ENCODE data around the gene TRAPPC11. TPM values are rescaled to one million over a fixed set of nuclear protein-coding genes. Genes with fewer than 3 reads are reported as not detected.

Gene TRAPPC11
- total and polyA plus RNA-seq, 7 donors = 11.4 to 58.2 (median 32.1) TPM

- Histone ChIP-seq H3K4me3 (no peak overlapping the region), H3K36me3 (no peaks in the 10 kb centered on the region), H3K4me1 (no peaks in the 10 kb centered on the region), H3K27me3 (peaks cover 0 to 6% (median 0%) of the 10 kb centered on the region in 3 donors), H3K9me3 (no peaks in the 10 kb centered on the region), H3K27ac (no peak overlapping the region)
- no peak for DNase-seq
- 14 to 61% methylated on average over 1 of the region's 1 CpG for WGBS, 2 donors
- TF ChIP-seq CTCF (IDR thresholded peaks at IDR 0.05) = no peak
- no peak for TF ChIP-seq POLR2A (IDR thresholded peaks at IDR 0.05)
- TF ChIP-seq POLR2AphosphoS5 (IDR thresholded peaks at IDR 0.05) = no peak
- intact Hi-C loops (cut with DNase I) = no loop called here
Measured at GRCh38 chr4:183760326-183760725, 101.2 kb downstream of the TRAPPC11 start.

Small RNAs within 50 kb of the gene (small RNA-seq; reads per million reads assigned to genes)
- gene RNU6-1053P = 0 reads per million in 3 donors
- 0 reads per million in 3 donors for gene RNU6-335P
- gene RNU6-479P = 0 reads per million in 3 donors

Other genes with a start within 250 kb of the TRAPPC11 start
- gene CDKN2AIP, start 214.7 kb upstream of the TRAPPC11 start, total RNA-seq = 10 to 100 TPM; 17.7 to 35.0 (median 27.4) TPM
- 10 to 100 TPM; 12.9 to 14.8 (median 13.2) TPM for gene CDKN2AIP, start 214.7 kb upstream of the TRAPPC11 start, polyA plus RNA-seq
- 10 to 100 TPM in 1 of 4 donors, 1 to 10 TPM in 3; 8.6 to 13.3 (median 9.3) TPM for gene ING2, start 154.2 kb upstream of the TRAPPC11 start, total RNA-seq
- gene ING2, start 154.2 kb upstream of the TRAPPC11 start, polyA plus RNA-seq = 10 to 100 TPM; 11.1 to 29.8 (median 27.6) TPM
- 10 to 100 TPM; 18.0 to 28.5 (median 21.7) TPM for gene RWDD4, start 108 bp upstream of the TRAPPC11 start, total RNA-seq
- gene RWDD4, start 108 bp upstream of the TRAPPC11 start, polyA plus RNA-seq = 10 to 100 TPM; 12.9 to 18.0 (median 16.2) TPM
- gene STOX2, start 246.0 kb downstream of the TRAPPC11 start, total RNA-seq = 1 to 10 TPM; 2.2 to 9.6 (median 5.7) TPM
- gene STOX2, start 246.0 kb downstream of the TRAPPC11 start, polyA plus RNA-seq = under 1 TPM; under 0.01 to 0.89 (median 0.23) TPM